Suppressor macrophage treated with lipopolysaccharide for 1 hour (primary cell): ENCODE measurements around the gene PIMREG.

Experiments
- DNase-seq, 3 donors: peaks; one replicate each; pipeline ENCODE4 v3.0.0-alpha.2; 2020 to 2022

Gene PIMREG

DNA sequence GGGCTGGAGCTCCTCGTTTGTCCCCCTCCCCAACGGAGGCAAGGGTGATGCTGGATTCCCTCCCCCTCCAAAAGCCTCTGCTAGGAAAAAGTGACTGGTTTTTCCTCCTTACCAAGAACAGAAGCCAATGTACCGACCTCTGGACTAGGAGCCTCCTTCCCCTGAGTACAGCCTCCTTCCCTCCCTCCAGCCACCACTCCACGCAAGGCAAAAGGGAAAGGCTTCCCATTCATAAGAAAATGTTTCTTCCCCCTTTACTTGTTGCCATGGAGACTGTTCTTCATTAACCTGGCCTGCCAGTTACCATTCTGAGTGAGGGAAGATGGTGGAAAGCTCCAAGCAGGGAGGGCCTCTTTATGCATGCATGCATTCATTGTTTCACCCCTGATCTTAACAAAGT, 4.3 kb upstream of the PIMREG start:
- no peak for DNase-seq

DNA sequence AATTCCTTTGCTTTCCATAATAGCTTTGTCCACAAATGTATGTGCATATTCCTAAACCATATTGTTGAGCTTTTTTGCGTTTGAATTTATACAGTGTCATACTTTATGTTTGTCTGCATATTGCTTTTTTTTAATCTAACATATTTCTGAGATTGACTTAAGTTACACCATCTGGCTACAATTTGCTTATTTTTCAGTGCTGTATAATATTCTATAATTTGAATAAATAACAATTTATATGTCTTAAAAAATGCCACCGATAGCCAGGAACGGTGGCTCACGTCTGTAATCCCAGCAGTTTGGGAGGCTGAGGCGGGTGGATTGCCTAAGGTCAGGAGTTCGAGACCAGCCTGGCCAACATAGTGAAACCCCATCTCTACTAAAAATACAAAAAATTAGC, 1.5 kb upstream of the PIMREG start:
- DNase-seq, result no peak

DNA sequence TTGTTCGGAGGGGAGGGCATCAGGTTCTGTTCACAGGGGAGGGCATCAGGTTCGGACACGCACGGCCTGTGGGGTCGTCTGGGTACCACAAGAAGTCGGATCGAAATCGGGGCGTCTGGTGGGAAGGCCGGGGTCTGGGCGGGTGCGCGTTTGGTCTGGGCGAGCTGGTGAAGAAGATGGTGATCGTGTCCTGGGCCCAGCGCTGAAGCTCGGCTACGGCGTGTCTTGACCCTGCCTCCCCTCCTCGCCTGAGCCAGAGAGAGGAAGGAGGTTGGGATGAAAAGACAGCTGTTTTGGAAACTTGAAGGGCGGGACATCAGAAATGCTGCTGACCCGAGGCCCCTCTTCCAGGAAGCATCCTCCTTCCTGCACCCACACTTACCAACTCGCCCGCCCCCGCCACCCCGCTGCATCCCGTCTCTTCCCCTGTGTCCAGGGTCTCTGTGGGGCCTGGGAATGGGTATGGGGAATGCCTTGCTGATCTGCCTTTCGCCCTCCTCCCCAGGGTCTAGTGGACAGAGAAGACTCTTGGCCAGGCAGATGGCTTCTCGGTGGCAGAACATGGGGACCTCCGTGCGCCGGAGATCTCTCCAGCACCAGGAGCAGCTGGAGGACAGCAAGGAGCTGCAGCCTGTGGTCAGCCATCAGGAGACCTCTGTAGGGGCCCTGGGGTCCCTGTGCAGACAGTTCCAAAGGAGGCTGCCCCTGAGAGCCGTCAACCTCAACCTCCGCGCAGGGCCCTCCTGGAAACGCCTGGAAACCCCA, 498 bp downstream of the PIMREG start:
- DNase-seq, result no peak

DNA sequence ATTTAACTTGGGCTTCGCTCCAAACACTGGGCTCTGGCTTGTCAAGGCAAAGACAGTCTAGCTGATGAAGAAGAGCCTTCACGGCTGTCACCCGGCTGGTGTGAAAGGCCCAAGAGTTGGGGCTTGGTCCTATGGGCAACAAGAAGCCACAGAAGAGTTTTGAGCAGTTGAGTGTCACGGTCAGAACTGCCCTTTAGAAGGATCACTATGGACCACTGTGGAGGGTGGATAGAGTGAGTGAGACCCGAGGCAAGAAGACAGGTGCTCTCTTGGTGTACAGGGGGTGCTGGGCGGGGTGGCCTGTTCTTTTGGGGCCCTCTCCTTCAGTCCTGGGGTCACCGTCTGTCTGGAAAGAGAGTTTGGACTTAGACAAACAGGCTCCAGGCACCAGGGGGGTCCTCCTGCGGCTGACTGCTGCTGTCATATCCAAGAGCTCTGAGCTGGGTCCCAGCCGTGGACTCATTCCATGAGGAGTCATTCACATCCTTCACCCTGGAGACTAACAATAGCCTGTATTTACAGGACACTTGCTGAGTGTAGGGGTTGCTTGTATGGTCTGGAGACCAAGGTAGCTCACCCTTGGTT, 2.4 kb downstream of the PIMREG start:
- no peak for DNase-seq

DNA sequence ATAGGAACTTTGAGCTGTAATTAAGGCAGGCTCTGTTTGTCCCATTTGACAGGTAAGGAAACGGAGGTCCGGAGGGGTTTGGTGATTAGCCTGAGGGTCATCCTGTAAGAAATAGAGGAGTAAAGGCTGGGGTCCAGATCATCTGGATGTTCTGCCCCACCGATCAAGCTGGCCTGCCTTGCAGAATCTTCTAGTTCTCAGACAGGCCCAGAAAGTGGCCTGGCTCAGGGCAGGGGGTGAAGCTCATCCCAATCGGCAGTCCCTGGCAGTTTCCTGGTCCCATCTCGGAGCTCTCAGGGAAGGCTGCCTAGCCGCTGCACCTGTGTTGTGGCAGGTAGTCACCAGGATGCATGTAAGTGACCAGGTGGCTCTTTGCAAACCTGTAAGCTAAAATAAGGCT, 4.2 kb downstream of the PIMREG start:
- DNase-seq, result no peak

DNA sequence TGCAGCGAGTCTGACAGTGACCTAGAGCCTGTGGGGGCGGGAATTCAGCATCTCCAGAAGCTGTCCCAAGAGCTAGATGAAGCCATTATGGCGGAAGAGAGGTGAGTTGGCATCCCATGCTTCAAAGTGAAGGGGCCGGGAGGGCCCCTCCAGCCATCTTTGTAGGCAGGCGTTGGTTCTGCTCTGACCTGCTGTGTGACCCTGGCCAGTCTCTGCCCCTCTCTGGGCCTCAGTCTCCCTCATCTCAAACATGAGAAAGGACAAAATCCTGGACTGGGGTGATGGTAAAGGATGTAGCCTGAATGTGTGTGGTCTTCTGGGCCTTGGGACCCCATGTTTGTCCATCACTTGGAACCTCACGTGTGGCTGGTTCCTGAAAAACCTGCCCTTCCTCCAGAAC, 5.1 kb downstream of the PIMREG start:
- DNase-seq, result no peak

DNA sequence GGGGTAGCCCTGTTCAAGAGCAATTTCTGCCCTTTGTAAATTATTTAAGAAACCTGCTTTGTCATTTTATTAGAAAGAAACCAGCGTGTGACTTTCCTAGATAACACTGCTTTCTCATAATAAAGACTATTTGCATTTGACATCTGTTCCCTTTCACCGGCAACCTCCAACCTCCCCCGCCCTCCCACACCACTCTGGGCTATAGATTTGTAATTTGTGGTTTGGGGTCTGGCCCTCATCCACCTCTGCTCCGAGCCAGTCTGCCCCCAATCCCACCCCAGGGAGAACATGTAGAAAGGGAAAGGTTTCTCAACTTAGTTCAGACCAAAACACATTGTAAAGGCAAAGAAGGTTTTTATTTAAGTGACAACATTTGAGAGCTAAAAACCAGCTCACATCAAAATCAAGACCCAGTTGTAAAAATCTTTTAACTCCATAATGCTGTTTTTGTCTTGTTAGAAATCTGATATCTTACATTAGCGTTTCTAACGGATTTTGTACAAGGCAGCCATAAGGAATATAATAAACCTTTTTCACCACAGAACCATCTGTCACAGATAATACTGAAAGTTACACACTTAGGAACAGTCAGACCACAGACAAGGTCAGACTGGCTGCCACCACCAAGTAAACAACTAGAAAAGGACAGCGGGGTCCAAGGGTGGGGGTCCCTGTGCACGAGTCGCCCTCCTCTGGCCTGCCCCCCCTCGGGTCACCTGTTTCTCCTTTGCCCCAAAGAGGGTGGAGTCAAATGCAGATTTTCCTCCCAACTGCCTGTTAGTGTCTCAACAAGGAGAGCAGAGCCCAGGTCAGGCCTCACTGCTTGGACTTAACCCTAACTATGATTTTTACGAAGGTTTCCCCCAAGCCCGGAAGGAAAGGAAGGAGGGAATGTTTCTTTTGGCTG, 6.9 kb downstream of the PIMREG start:
- DNase-seq, result no peak

DNA sequence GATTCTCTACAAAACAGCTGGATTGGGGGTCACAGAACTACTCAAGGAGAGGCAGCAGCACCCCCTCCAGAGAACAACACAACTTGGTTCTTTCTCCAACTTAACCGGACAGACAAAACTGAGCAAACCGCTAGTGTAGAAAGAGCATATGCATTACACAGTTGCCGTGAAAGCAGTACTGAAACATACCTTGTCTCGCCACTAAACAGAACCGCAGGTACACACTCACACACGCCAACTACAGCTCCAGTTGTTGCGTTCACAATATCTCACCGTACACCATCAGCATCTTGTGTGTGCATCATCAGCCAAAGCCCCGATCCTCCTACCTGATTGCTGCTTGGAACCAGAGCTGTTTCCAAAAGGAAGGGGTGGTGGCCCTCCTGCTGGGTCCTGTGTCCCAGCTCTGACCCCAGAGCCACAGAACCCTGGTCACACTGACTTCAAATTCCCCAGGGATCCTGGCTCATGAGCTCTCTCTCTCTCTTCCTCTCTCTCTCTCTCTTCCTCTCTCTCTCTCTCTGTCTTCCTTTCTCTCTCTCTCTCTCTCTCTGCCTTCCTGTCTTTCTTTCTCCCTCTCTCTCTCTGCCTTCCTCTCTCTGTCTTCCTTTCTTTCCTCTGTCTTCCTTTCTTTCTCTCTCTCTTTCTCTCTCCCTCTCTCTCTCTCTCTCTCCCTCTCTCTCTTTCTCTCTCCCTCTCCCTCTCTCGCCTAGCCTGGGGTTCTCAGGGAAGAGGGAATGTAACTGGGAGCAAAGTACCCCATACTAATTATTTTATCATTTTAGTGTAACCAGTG, 8.4 kb downstream of the PIMREG start:
- DNase-seq, result no peak

DNA sequence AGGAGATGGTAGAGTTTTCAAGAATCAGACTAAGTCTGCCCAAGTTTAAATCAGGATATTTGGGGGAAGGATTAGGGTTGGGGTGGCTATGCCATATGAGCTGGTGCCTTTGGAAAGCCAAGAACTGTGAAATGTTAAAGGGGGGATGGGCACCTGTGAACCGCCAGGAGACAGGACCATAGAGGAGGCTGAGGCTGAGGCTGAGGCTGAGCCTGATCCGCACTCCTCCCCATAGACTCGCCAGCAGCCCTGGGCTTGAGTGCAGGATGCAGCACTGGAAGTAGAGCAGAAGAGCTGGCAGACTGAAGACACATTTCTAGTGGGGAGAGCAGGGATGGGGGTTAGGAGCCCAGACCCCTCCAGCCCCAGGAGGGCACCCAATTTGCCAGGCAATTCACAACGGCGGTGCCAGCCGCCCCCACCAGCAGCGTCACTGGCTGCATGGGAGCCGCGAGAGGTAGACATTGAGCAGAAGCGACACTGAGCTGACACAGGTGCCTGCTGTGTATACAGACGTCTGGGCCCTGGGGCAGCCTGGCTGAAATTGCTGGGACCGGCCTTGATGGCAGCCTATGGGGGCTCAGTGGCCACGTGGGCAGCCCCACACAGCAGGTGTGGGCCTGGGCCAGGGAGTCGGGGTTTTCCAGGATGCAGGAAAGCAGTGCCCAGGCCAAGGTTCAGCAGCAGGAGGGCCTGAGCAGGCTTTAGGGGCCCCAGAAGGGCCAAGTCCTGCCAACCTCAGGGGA, 9.2 kb downstream of the PIMREG start:
- DNase-seq, result no peak

DNA sequence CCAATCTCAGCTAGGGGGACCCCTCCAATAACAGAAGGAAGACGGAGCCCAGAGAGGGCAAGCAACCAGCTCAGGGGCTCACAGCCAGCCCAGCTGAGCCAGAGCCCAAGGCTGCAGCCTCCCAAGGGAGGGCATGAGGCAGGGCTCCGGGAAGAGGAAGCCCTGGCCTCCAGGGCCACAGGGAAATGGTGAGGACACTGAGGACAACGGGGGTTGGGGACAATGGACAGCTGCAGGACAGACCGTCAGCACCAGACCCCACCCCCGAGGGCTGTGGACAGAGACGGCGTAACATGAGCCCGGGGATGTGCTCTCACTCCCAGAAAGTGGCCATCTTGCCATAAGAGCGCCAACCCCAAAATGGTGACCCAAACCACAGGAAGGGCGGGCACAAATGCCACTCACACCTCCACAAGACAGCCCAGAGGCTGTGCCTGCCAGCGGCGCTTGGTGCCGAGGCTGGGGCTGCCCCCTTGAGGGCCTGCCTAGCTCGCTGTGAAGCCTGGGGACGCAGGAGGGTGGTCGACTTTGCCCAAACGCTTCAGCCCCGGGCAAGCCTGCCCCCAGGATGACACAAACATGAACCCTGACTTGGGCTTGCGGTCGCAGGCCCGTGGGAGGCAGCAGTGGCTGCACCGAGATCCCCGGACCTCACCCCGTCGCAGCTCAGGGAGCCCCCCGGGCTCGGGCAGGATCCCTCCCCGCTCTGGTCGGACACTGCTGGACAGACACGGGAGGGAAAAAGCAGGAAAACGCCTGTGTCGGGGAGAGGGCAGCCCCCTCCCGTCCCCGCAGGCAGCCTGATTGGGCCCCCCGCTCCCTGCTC, 10.5 kb downstream of the PIMREG start:
- DNase-seq, result no peak

DNA sequence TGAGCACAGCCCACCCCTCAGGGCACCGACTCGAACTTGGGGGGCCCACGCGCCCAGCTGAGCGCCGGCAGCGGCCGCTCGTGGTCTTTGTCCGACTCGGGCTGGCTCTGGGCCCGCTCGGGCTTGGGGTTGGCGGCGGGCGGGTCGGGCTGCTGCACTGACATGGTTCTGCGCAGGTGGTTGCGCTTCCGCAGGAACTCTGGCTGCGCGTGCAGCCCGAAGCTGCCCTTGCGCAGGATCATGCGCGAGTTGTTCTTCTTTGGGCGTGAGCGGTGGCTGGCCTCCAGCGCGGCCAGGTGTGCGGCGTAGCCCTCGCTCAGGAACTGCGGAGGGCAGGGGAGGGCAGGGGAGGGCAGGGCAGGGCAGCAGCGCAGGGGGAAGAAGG, 11.1 kb downstream of the PIMREG start:
- DNase-seq, result peak in 2 of 3 donors; percentile 21 to 32

DNA sequence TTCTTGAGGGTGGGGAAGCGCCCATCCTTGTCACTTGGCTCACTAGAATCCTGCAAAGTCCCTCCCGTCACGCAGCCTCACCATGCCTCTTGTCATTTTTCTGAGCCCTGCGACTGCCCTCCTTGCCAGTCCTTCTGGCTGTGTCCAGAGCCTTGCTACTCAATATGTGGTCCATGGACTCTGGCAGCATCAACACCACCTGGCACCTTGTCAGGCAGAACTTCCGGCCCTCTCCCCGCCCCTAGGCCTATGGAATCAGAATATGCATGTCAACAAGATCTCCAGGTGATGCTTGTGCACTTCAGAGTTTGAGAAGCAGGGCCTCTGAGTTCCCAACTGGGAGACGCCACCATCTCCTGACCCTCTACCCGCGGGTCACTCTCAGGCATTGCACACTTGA, 12.1 kb downstream of the PIMREG start:
- no peak for DNase-seq

DNA sequence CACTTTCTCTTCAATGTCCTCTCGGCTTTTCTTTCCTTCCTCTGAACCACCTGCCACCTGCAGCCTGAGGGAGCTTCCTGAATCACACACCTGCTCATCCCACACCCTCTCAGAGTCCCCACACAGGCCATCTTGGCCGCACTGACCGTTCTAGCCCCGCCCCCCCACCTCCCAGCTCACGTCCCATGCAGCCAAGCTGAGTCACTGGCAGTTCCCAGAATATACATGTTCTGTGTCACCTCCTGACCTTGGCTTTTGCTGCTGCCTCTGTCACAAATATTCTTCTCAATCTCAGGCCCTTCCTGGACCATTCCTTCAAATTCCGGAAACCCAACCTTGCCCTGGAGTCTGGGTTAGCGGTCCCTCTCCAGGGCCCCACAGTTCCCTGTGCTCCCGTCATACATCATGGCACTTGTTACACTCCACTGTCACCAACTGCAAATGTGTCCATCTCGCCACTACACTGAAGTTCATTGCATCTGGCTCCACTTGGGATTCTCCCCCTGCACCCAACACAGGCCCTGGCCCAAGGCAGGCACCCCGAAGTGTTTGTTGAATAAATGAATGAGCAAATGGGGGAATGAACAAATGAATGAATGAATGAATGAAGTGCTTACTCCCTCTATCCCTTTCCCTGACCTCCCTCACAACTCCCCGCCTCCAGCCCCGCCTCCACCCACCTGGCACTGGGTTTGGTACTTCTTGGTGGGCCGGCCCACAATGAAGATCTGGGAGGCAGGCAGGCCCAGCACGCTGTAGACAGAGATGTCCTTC, 12.8 kb downstream of the PIMREG start:
- peak; percentile 63 to 78 (median 63) for DNase-seq

DNA sequence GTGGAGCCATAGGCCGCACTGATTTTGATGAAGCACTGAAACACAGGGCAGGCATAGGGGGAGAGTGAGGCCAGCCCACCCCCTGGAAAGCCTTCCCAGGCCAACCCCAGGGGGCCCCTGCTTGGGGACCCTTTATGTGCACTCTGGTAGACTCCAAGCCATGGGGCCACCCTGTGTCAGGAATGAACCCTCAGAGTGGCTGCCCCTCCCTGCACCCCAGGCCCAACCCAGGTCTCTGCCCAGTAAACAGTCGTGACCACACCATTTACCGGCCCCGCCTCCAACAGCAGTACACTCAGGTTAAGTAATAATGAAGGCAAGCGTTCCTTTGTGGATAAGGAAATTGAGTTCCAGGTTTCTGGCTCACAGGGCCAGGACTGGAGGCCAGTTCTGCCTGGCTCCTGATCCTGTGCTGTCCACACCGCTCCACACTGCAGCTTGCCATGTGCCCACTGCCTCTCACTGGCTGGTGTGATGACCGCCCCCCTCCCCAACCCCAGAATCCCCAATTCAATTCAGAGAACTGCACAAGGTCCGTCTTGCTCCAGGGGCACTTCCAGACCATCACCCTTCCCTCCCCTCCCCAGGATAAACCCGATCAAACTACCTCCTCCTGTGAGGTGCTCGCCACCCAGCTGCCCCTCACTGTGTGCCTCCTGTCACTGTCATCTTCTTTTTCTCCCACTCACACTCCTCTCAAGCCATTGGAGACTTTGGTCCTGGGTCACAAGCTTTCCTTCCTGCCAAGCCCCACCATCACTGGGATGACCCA, 13.6 kb downstream of the PIMREG start:
- no peak for DNase-seq

DNA sequence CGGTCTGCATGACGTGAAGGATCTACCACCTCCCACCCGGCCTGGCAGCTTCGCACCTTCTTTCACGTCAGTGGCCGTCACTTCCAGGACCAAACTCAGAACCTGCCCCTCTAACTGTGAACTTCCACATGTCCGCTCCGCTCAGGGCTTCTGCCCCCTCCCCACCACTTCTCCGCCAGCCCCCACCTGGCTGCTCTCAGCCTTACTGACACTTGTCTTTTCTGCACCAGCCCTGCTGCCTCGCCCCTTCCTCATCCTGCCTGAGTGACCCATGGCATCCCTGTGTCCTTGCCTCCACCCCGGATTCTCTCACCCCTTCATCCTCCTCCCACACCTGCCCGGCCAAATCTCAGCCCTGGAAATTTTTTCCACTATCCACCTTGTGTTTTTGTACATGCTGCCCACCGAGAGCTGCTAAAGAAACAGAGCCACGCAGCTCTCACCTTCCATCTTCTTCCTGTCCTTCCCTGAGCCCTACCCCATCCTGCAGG, 14.2 kb downstream of the PIMREG start:
- DNase-seq, result no peak

DNA sequence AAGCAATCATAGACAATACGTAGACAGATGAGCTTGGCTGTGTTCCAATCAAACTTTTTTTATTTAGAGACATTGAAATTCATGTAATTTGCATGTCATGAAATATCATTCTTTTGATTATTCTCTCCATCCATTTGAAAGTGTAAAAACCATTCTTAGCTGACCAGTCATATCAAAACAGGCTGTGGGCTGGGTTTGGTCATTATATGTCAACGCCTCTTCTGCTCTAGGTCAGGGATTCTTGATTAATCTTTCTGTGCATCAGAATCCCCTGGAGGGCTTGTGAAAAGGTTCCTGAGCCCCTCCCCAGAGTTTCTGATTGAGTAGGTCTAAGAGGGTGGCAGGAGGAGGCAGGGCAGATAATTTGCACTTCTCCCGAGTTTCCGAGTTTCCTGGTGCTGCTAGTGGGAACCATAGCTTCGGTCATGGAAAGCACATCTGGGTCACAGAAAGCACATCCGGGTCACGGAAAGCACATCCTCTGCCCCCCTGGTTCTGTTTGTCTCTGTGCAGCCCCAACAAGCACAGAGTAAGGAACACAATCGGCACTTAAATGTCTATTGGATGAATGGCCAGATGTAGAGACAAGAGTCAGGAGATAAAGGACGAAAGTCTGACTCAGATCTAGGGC, 16.4 kb downstream of the PIMREG start:
- no peak for DNase-seq

DNA sequence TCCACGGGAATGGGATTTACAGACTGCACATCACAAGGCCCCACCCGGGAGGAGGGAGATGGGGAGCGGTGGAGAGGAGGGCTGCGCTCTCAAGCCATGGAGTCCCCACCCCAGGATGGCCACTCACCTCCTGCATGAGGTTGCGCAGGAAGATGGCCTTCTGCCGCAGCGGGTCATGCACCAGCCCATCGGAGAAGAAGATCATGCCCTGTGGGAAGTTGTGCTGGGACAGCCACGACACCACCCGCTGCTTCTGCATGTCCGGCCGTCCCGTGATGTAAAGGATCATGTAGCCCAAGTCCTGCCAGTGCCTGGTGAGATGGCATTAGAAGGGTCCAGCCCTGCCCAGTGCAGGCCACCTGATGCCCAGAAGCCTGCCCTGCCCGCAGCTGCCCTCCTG, 17.0 kb downstream of the PIMREG start:
- no peak for DNase-seq

DNA sequence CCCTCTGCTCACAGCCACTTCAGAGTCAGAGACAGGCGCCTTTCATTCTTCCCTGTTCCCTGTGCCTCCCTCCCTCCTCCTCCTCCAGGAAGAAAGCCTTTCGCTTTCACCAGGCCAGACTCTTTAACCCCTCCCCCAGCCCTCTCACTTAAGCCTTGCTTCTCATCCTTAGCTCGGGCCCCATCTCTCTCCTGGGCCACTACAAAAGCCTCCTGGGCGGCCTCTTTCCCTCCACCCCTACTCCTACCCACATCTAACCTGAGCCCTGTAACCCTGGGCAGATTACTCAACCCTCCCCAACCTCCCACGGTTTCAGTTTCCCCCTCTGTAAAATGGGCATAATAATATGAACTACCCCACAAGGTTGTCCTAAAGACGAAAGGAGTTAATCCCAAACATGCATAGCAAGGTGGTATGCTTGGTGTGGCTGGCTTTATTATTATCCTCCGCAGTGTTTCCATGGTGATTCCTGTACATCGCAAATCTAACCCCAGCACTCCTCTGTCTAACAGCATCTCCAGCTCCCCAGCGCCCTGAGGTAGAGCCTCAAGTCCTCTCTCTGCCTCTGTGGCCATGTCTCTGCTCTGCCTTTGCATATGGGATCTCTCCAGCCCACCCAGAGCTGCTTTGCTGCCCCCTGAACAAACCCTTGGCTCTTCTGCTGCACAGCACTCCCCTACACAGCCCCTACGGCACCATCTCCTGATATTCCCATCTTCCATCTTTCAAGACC, 17.7 kb downstream of the PIMREG start:
- no peak for DNase-seq
